Measurements from ENCODE around the gene SLC1A4.
A peak's percentile ranks its signal among the peaks of the same experiment; 100 is the strongest.

SLC1A4 gene

GRCh38 chr2:64987001-64987955 lies 1.9 kb upstream of the SLC1A4 start:
- no peak for DNase-seq (ENCODE audit: low read depth, low spot score)

GRCh38 chr2:64987956-64988419 lies 1.2 kb upstream of the SLC1A4 start:
- H3K4me1 ChIP-seq (ENCODE audit: insufficient read depth, insufficient read length) = peaks cover 3% of the 10 kb centered on the region
- no peaks in the 10 kb centered on the region for H3K9me3 ChIP-seq (ENCODE audit: insufficient read depth, low read length)
- H3K36me3 ChIP-seq (ENCODE audit: insufficient read depth, insufficient read length, low read length) = no peaks in the 10 kb centered on the region
- TF ChIP-seq SUZ12 (IDR thresholded peaks at IDR 0.05; ENCODE audit: extremely low read depth, insufficient read depth, insufficient read length) (no peak), YY1 (IDR thresholded peaks at IDR 0.05; ENCODE audit: insufficient read depth, insufficient read length) (no peak), ZNF274 (IDR thresholded peaks at IDR 0.05; ENCODE audit: low read depth, low read length) (no peak)
- peak overlapping the region; percentile 48 for H3K4me3 ChIP-seq (ENCODE audit: insufficient read length, low read depth)
- DNase-seq (ENCODE audit: low read depth, low spot score) = no peak
- peak overlapping the region; percentile 82 for H3K9ac ChIP-seq (ENCODE audit: insufficient read length, low read depth)
- peaks cover 28% of the 10 kb centered on the region for H3K27me3 ChIP-seq (ENCODE audit: insufficient read depth, insufficient read length)

More at GRCh38 chr2:64987001-64987955, 1.9 kb upstream of the SLC1A4 start:
- Histone ChIP-seq H3K36me3 (ENCODE audit: insufficient read depth, insufficient read length, low read length) (no peaks in the 10 kb centered on the region), H3K4me1 (ENCODE audit: insufficient read depth, insufficient read length) (peaks cover 3% of the 10 kb centered on the region), H3K9me3 (ENCODE audit: insufficient read depth, low read length) (no peaks in the 10 kb centered on the region), H3K4me3 (ENCODE audit: insufficient read length, low read depth) (no peak overlapping the region), H3K9ac (ENCODE audit: insufficient read length, low read depth) (no peak overlapping the region), H3K27me3 (ENCODE audit: insufficient read depth, insufficient read length) (peaks cover 28% of the 10 kb centered on the region)
- no peak for TF ChIP-seq SUZ12 (IDR thresholded peaks at IDR 0.05; ENCODE audit: extremely low read depth, insufficient read depth, insufficient read length)
- TF ChIP-seq ZNF274 (IDR thresholded peaks at IDR 0.05; ENCODE audit: low read depth, low read length) = no peak
- TF ChIP-seq YY1 (IDR thresholded peaks at IDR 0.05; ENCODE audit: insufficient read depth, insufficient read length) = no peak

- H3K9ac ChIP-seq (ENCODE audit: insufficient read length, low read depth) = peak overlapping the region; percentile 82
- peak overlapping the region; percentile 48 for H3K4me3 ChIP-seq (ENCODE audit: insufficient read length, low read depth)
- H3K9me3 ChIP-seq (ENCODE audit: insufficient read depth, low read length) = no peaks in the 10 kb centered on the region
- H3K27me3 ChIP-seq (ENCODE audit: insufficient read depth, insufficient read length) = peaks cover 28% of the 10 kb centered on the region
- peaks cover 3% of the 10 kb centered on the region for H3K4me1 ChIP-seq (ENCODE audit: insufficient read depth, insufficient read length)
- no peak for TF ChIP-seq YY1 (IDR thresholded peaks at IDR 0.05; ENCODE audit: insufficient read depth, insufficient read length)
- TF ChIP-seq SUZ12 (IDR thresholded peaks at IDR 0.05; ENCODE audit: extremely low read depth, insufficient read depth, insufficient read length) = no peak
- TF ChIP-seq ZNF274 (IDR thresholded peaks at IDR 0.05; ENCODE audit: low read depth, low read length) = no peak
- peak; percentile 40 for DNase-seq (ENCODE audit: low read depth, low spot score)
- no peaks in the 10 kb centered on the region for H3K36me3 ChIP-seq (ENCODE audit: insufficient read depth, insufficient read length, low read length)
Observed at GRCh38 chr2:64988420-64989125, 626 bp upstream of the SLC1A4 start.

GRCh38 chr2:64989982-64990614 lies 899 bp downstream of the SLC1A4 start:
- peaks cover 28% of the 10 kb centered on the region for H3K27me3 ChIP-seq (ENCODE audit: insufficient read depth, insufficient read length)
- H3K4me3 ChIP-seq (ENCODE audit: insufficient read length, low read depth) = peak overlapping the region; percentile 48
- TF ChIP-seq YY1 (IDR thresholded peaks at IDR 0.05; ENCODE audit: insufficient read depth, insufficient read length) = no peak
- no peak for TF ChIP-seq ZNF274 (IDR thresholded peaks at IDR 0.05; ENCODE audit: low read depth, low read length)
- no peak for TF ChIP-seq SUZ12 (IDR thresholded peaks at IDR 0.05; ENCODE audit: extremely low read depth, insufficient read depth, insufficient read length)
- H3K36me3 ChIP-seq (ENCODE audit: insufficient read depth, insufficient read length, low read length) = no peaks in the 10 kb centered on the region
- peaks cover 3% of the 10 kb centered on the region for H3K4me1 ChIP-seq (ENCODE audit: insufficient read depth, insufficient read length)
- H3K9ac ChIP-seq (ENCODE audit: insufficient read length, low read depth) = peak overlapping the region; percentile 65
- no peak for DNase-seq (ENCODE audit: low read depth, low spot score)
- H3K9me3 ChIP-seq (ENCODE audit: insufficient read depth, low read length) = no peaks in the 10 kb centered on the region

GRCh38 chr2:64990876-64991275 lies 1.7 kb downstream of the SLC1A4 start:
- Histone ChIP-seq H3K9me3 (ENCODE audit: insufficient read depth, low read length) (no peaks in the 10 kb centered on the region), H3K27me3 (ENCODE audit: insufficient read depth, insufficient read length) (peaks cover 28% of the 10 kb centered on the region), H3K4me3 (ENCODE audit: insufficient read length, low read depth) (no peak overlapping the region), H3K4me1 (ENCODE audit: insufficient read depth, insufficient read length) (peaks cover 3% of the 10 kb centered on the region), H3K36me3 (ENCODE audit: insufficient read depth, insufficient read length, low read length) (no peaks in the 10 kb centered on the region), H3K9ac (ENCODE audit: insufficient read length, low read depth) (no peak overlapping the region)
- no peak for DNase-seq (ENCODE audit: low read depth, low spot score)
- TF ChIP-seq ZNF274 (IDR thresholded peaks at IDR 0.05; ENCODE audit: low read depth, low read length) (no peak), SUZ12 (IDR thresholded peaks at IDR 0.05; ENCODE audit: extremely low read depth, insufficient read depth, insufficient read length) (no peak), YY1 (IDR thresholded peaks at IDR 0.05; ENCODE audit: insufficient read depth, insufficient read length) (no peak)

- Histone ChIP-seq H3K4me1 (ENCODE audit: insufficient read depth, insufficient read length) (peaks cover 3% of the 10 kb centered on the region), H3K36me3 (ENCODE audit: insufficient read depth, insufficient read length, low read length) (no peaks in the 10 kb centered on the region), H3K9ac (ENCODE audit: insufficient read length, low read depth) (no peak overlapping the region), H3K4me3 (ENCODE audit: insufficient read length, low read depth) (no peak overlapping the region), H3K9me3 (ENCODE audit: insufficient read depth, low read length) (no peaks in the 10 kb centered on the region), H3K27me3 (ENCODE audit: insufficient read depth, insufficient read length) (peaks cover 22% of the 10 kb centered on the region)
- TF ChIP-seq YY1 (IDR thresholded peaks at IDR 0.05; ENCODE audit: insufficient read depth, insufficient read length) = no peak
- no peak for TF ChIP-seq ZNF274 (IDR thresholded peaks at IDR 0.05; ENCODE audit: low read depth, low read length)
- no peak for DNase-seq (ENCODE audit: low read depth, low spot score)
Observed at GRCh38 chr2:64992218-64992617, 3.0 kb downstream of the SLC1A4 start.

Data from NT2/D1 (cell line).